ENCODE measurements around the gene SLC25A10.

DNA sequence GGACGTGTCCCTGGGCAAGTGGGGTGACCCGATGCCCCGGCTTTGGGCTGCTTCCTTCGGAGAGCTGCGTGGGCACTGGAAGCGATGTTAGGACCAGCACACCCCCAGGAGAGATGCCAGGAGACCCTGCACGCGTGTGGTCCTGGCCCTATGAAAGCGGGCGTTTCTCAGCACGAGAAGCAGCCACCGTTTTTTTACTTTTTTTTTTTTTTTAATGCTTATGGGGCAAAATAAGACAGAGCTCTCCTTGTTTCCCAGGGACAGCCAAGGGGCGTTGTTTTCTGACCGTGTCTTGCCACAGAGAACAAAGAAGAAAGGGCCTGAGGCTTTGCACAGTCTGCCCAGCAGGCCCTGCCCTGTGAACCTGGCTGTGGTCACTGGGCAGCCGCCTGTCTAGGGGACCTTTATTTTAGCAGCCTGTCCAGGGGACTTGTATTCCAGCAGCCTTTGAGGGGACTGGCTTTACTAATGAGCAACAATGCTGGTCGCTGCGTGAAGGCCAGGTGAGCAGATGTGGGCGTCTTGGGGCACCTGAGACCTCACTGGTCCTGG lies 996 bp downstream of the SLC25A10 start:
- TF ChIP-seq POLR2A (IDR thresholded peaks at IDR 0.05; ENCODE audit: low read depth, low read length) (no peak), POLR2AphosphoS5 (IDR thresholded peaks at IDR 0.05; ENCODE audit: low read depth, low read length) (no peak), TAF1 (IDR thresholded peaks at IDR 0.05; ENCODE audit: borderline replicate concordance, low read depth, low read length) (no peak)

All from GM12892 (cell line).